T-helper 9 cell (primary cell): ENCODE measurements around the gene NIPSNAP2.
"Not testable (repeated sequence)": the region's sequence is repeated elsewhere in the genome, so short reads cannot be mapped to it uniquely, and the experiment has no call there.

Source experiments
- DNase-seq: peaks from one replicate; pipeline ENCODE4 v3.0.0-alpha.2; 2020
- total RNA-seq, 2 donors: gene quantifications; one replicate each; lab custom pipeline; 2026; lab: John Stamatoyannopoulos, UW

NIPSNAP2 gene
- 32.8 to 40.8 reads per million in 2 donors for total RNA-seq

DNA sequence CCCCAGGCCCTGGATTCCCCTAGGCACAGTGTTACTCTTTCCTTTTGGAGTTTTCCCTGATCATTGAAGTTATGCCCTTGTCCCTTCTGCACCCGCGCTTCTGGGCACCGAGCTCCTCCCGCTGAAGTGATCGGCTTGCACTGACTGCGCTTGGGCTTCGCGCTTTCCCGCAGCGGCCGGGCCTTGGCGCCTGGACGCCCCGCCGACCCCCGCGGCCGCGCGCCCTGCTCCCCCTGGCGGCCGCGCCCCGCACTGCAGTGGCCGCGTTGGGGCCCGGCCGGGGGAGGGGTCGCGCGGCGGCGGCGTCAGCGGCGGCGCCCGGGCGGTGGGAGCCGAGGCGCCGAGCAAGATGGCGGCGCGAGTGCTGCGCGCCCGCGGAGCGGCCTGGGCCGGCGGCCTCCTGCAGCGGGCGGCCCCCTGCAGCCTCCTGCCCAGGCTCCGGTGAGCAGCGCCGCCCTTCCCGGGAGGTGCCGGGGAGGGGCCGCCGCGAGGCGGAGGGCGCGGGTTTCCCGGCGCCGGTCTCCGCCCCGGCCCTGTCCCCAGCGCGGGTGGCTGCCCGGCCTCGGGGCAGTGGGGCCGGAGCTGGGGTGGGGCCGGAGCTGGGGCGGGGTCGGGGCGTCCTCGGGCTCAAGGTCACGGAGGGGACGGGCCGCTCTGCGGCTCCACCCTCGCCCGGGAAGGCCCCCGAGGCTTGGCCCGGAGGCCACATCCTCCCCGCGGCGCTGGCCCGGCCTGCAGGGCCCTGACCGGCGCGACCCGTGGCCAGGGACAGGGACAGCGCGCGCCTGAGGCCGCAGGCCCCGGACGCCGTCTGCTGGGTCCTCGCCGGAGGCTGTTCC lies at the start of gene NIPSNAP2:
TSS of gene NIPSNAP2 (plus strand) at position 325 of the 839 bp plus-strand sequence. CDS start at position 350, 25 bp downstream.
- peak; percentile 63 for DNase-seq

DNA sequence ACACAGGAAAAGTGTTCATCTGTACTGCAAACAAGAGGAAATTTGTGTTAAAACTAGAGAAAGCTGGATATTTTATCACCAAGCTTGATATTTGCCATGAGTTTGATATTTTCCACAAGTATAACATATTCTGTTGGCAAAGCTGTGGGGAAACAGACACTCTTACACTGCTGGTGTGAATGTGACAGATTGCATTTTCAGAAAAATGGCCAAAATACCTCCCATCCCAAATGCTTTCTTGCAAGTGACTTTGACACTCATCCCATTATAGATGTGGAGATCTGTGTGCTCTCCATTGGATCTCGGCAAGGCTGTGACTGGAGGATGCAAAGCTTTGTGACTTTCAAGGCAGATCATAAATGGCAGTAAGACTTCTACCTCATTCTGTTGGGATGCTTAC lies 46.6 kb upstream of the NIPSNAP2 start:
- DNase-seq = no peak

DNA sequence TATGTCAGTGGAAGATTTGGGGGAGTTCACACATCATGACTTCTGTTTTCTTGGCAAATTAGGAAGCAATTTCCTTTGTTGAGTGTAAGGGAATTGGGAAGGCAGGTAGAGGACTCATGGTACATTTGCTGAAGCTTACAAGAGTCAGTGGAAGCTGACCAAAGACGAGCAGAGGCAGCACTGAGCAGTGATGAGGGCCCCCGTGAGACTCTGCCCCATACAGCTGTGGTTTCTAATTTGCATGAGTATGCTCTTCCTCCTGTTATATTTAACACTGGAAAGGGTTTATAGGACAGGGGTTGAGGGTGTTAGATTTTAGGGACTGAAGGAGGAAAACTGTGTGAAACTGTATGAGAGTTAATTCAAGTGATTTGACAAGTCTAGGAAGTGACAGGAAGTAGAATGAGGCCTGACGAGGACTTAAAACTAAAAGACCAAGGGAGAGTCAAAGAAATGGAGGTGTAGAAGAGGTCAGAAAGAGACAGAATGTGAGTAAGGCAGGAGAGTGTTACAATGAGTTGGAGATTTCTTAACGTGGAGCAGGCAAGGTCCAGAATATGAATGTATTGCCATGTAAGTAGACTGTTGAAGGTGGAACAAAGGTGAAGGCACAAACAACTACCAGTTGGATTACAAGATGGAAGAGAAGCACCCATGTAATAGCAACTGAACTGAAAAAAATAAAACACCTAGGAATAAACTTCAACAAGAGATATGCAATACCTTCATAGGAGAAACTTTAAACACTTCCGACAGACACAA lies 36.2 kb upstream of the NIPSNAP2 start:
- no peak for DNase-seq

DNA sequence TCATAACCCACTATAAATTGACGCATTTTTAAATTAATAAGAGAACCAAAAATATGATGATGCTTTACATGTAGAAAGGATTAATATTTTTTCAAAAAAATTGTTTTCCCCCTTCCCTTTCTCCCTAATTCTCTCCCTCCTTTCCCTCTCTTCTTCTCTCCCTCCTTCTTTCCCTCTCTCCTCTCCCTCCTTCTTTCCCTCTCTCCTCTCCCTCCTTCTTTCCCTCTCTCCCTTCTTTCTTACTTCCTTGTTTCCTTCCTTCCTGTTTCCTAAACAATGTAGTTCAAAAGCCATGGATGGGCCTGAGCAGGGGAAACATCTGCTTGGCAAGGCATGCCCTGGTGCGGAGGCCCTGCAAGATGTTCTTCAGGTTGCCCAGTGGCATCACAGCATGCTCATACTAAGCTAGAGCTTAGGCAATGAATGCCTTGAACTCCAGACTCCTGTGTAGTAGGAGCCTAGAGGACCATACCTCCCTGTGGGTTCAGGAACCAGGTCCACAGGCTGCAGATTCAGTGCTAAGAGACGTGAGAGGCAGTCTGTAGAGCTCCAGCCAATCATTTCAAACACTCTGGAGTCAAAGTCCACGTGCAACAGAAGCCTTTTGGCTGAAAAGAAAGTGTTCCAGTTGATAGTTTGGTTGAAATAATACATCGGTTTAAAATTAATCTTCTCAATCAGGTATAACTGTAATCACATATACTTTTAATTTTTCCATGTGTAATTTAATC lies 32.8 kb upstream of the NIPSNAP2 start:
- no peak for DNase-seq

DNA sequence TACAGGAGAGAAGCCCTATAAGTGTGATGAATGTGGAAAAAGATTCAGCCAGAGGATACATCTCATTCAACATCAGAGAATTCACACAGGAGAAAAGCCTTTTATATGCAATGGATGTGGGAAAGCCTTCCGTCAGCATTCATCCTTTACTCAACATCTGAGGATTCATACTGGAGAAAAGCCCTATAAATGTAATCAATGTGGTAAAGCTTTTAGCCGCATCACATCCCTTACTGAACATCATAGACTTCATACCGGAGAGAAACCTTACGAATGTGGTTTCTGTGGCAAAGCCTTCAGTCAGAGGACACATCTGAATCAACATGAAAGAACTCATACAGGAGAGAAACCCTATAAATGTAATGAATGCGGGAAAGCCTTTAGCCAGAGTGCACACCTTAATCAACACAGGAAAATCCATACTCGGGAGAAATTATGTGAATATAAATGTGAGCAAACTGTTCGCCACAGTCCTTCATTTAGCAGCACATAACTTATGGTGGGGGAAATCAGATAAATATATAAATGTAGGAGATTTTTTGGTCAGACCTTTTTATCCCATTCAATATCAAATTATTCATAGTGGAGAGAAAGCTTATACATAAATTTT lies 24.8 kb upstream of the NIPSNAP2 start:
- no peak for DNase-seq

DNA sequence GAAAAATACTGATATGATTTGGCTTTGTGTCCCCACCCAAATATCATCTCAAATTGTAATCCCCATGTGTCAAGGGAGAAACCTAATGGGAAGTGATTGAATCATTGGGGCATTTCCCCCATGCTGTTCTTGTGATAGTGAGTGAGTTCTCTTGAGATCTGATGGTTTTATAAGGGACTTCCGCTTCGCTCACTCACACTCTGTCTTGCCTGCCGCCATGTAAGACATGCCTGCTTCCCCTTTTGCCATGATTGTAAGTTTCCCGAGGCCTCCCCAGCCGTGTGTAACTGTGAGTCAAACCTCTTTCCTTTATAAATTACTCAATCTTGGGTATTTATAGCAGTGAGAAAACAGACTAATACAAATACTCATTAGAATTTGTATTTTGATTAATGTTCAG lies 17.8 kb upstream of the NIPSNAP2 start:
- DNase-seq = no peak

DNA sequence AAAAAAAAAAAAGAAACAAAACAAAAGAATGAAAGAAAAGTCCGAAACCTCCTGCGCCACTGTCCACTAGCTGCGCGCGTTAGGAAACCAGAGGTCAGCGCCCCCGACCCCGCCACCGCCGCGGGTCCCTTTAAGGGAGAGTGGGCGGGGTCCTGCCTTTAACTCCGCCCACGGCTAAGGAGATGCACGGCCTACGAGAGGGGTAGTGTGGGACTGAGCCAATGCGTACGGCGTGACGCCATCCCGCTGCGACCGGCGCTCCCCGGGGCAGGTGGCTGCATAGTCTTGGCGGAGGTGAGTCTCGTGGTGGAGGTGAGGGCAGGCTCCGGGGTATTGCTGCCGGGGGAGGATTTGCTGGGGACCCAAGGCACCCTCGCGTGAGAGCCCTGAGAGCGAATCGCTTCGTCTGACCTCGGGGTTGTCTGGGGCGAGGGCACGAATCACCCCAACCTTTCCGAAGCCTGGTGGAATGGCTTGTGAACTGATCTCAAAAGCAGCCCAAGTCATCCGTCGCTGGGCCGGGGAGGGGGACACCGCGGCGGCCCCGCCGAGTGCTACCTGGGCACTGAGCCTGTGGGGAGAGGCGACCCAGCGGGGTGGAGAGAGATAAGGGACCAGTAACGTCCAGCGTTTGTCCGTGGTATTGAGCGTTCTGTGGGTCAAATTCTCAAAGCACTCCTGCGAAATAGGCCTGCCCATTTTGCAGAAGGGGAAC lies 12.6 kb upstream of the NIPSNAP2 start, which contains the start of gene MRPS17:
TSS of gene MRPS17 (plus strand) at position 241 of the 715 bp plus-strand sequence. CDS start 1,319 bp downstream, outside the sequence.
- peak; percentile 86 for DNase-seq

DNA sequence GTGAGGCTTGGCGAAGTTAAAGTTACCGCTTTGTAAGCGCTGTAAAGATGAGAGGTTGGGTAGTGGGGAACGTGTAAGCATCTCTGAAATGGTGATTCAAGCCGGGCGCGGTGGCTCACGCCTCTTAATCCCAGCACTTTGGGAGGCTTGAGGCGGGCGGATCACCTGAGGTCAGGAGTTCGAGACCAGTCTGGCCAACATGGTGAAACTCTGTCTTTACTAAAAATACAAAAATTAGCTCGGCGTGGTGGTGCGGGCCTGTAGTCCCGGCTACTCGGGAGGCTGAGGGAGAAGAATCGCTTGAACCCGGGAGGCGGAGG lies 12.1 kb upstream of the NIPSNAP2 start:
- DNase-seq = not testable (repeated sequence)

DNA sequence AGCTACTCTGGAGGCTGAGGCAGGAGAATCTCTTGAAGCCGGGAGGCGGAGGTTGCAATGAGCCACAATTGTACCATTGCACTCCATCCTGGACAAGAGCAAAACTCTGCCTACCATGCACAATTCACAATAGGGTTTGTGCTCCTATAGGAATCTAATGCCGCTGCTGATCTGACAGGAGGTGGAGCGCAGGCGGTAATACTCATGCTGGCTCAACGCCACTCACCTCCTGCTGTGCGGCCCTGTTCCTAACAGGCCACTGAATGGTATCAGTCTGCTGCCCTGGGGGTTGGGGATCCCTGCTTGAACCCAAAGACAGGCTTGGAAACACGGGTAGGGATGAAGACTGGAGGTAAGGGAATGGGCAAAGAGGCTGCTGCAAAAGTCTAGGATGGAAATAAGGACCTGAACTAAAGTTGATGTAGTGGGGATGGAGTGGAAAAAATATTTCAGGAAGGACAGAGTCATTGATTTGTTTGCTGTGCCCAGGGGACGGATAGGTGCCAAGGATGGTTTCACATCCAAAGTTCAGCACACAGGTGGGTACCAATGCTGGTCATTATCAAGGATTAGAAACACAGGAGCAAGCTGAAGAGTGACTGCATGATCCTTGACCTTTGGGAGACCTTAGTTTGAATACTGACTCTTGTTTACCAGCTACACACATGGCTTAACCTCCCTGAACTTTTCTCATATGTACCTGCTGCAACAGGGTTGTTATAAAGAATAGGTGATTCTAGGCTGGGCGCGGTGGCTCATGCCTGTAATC lies 10.5 kb upstream of the NIPSNAP2 start:
- DNase-seq = no peak

DNA sequence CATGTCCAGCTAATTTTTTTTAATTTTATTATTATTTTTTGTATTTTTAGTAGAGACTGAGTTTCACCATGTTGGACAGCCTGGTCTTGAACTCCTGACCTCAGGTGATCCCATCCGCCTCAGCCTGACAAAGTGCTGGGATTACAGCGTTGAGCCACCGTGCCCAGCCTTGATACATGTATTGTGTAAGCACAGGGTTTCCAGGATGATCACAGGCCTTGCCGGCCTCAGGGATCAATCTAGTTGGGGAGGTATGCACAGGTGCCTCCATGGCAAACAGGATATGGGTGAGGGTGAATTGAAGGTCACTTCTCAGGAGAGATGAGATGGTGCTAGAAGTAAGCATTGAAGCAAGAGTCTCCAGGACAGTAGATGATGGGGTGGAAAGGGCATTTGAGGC lies 7.2 kb upstream of the NIPSNAP2 start:
- DNase-seq = no peak

DNA sequence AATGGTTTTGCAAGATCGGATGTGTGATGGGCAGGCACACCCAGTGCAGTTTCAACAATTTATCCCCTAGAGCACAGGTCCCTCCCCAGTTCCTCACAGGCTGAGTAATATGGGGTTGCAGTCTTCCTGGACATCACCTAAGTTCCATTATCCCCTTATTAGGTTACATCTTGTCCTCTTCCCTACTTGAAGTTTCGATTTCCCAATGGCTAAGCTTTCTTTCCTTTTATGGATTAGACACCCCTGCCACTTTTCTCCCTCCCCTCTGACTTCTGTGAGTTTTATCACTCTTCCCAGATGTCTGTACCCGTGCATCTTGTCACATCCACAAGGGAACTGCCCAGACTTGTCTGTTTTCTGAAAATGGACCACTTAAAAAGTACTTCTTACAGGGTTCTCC lies 2.4 kb upstream of the NIPSNAP2 start:
- no peak for DNase-seq

DNA sequence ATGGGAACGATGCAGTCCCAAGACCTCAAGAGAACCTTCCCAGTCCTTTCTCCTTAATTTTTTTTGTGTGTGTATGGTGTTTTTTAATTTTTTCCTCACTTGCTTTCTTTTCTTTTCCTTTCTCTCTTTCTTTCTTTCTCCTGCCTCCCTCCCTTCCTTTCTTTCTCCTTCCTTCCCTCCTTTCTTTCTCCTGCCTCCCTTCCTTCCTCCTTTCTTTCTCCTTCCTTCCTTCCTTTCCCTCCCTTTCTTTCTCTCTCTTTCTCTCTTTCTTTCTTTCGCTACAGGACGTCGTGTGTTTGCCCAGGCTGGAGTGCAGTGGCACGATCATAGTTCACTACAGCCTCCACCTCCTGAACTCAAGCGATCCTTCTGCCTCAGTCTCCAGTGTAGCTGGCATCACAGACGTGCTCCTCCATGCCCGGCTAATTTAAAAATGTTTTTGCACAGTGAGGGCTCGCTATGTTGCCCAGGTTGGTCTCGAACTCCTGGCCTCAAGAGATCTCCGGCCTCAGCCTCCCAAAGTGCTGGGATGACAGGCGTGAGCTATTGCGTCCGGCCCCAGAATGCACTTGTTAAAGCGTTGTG lies 709 bp upstream of the NIPSNAP2 start:
- no peak for DNase-seq

DNA sequence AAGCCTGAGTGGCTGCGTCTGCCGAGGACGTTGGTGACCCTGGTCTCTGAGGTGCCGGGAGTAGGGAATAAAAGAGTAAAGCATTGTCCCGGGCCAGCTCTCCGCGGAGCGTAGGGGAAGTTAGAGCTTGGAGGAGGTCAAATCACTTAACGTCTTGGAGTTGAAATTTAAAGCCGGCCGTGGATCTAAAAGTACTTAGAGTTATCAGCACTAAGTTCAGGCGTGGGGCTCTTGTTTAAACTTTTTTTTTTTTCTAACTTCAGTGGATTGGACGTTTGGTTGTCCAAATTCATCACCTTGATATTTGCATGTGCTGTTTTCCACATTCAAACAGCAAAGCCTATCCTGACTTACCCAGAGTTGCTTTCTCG lies 700 bp downstream of the NIPSNAP2 start:
- DNase-seq = no peak

DNA sequence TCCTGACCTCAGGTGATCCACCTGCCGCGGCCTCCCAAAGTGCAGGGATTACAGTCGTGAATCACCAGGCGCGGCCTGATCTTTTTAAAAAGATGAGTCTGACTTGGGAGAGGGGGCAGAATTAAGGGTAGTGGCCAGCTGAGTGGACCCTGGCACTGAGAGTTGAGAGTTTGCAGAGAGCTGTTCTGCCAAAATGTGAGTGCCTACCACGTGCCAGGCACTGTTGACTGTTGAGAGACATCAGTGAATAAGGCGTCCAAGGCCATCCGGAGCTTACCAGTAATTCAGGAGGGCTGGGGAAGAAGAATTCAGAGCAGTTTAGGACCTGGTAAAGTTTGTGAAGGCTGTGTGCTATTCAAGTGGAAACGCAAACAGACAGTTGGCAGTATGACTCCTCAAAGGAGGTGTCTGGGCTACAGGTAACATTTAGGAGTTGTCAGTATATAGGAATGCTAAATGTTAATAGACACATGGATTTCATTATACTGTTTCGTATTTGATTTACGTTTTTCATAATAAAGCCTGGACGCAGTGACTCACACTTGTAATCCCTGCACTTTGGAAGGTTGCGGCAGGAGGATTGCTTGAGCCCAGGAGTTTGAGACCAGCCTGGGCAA lies 1.5 kb downstream of the NIPSNAP2 start:
- DNase-seq = no peak

DNA sequence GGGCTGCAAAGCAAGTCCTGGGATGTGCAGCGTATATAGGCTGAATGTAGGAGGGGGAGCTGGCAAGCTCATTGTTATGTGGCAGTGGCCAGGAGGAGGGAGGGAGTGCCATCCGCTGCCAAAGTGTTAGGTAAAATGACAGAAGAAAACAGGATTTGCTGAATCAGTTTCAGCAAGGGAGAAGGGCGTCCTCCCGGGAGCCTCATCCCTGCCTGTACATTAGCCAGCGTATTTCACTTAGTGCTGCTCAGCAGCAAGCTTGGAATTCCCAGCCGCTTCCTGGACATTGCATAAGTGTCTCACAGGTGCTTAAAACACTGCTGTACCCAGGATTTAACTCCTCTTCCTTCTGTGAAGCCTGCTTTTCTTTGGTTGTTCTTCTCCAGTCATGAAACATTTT lies 2.5 kb downstream of the NIPSNAP2 start:
- no peak for DNase-seq

DNA sequence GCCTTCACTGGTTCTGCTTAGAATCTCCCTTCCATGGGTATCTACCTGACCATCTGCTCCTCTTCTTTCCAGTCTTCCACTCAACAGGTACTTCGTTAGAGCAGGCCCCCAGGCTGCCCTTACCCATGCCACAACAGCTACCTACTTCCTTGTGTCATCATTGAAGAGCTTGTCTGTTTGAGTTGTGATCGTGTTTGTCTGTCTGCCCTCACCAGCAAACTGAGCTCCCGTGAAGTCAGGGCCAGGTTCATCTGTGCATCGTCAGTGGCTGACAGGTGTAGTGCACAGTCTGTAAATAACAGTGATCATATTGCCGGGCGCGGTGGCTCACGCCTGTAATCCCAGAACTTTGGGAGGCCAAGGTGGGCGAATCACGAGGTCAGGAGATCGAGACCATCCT lies 5.0 kb downstream of the NIPSNAP2 start:
- DNase-seq = no peak

DNA sequence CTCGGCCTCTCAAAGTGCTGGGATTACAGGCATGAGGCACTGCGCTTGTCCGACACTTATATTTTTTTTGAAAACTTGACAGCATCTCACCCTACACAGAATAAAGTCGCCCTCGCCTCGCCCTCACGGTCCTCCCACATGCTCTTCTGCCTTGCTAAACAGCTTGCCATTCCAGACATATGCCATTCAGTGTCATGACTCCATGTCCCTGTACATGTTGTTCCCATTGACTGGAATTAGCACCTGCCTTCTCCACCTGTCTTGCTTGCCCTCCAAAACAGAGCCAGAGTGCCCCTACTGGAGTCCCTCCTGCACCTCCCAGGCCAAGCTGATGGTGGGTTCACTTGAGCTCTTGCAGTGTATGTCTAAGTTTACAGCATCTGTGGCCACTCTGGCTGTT lies 6.2 kb downstream of the NIPSNAP2 start:
- no peak for DNase-seq

DNA sequence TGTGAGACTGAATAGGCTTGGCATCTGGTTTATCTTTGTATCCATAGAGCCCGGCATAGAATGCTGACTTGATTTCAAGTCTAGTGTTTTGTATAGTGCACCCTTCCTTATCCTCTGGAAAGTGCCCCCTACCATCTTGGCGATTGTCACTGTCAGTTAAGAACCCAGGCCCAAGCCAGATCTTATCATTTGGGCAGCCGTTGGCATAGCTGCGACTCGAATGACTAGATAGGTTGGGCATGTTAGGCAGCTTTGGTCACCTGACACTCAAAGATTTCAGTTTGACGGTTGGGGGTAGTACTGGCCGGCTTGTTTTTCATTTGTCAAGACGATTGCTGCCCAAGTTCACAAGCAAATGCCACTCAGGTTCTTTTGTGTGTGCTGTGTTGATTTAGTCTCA lies 6.6 kb downstream of the NIPSNAP2 start:
- no peak for DNase-seq

DNA sequence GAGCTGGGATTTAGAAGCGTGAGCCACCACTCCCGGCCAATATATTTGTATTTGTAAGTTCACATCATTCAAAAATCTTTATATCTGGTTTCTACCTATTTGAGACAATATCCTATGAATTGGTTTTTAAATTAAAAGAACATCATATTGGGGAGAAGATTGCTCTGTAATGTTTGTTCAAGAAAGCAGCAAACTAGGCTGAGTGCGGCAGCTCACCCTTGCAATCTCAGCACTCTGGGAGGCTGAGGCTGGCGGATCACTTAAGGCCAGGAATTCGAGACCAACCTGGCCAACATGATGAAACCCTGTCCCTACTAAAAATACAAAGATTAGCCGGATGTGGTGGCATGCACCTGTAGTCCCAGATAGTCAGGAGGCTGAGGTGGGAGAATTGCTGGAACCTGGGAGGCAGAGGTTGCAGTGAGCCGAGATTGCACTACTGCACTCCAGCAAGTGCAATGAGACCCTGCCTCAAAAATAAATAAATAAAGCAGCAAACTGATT lies 9.4 kb downstream of the NIPSNAP2 start:
- no peak for DNase-seq

DNA sequence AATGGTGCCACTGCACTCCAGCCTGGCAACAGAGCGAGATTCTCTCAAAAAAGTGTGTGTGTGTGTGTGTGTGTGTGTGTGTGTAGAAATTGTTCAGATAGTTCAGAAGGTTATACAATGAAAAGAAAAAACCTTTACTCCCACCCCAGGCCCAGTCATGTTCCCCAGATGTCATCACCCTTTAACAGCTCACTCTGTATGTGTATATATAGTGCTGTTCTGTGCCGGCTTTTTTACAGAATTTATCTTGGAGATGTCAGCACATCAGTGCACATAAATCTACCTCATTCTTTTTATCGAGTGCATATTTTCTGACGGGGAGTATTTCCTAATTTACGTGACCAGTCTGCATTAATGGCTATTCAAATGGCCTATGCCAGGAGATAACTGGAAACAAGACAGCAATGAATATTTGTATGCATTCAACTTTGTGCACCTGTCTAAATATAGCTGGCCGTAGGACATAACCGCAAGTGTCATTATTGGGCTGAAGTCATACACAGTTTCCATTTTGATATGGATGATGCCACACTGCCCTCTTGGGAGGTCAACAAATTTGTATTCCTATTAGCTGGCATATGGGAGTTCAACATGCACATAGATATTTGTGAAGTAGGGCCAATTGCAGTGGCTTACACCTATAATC lies 11.7 kb downstream of the NIPSNAP2 start:
- DNase-seq = no peak
